Thyroid gland (tissue), 4 donors: ENCODE data around the gene LCAT.

Experiments used
- CTCF ChIP-seq, 6 experiments: fragments of 200-600 bp in 3 of 6; fragments of 450-650 bp in 3 of 6; sonication (generic) in 3 of 6; IDR thresholded peaks; one replicate each; pipeline ENCODE4 v1.5.1; 2016 to 2019; ENCODE audit warnings: antibody characterized with exemption in 6 of 6, mild to moderate bottlenecking in 2 of 6, inconsistent platforms in 1 of 6, moderate library complexity in 1 of 6
- POLR2A ChIP-seq, 2 donors: fragments of 450-650 bp; IDR thresholded peaks; one replicate each; pipeline ENCODE4 v1.6.1; 2017; ENCODE audit warnings: antibody characterized with exemption in 2 of 2, mild to moderate bottlenecking in 2 of 2, moderate library complexity in 1 of 2

GRCh38 chr16:67892899-67893742 is 50.8 kb downstream of the LCAT start, which contains the start of gene PSKH1:
- TF ChIP-seq CTCF (IDR thresholded peaks at IDR 0.05), result no peak
- peak; percentile 53 to 88 for TF ChIP-seq POLR2A (IDR thresholded peaks at IDR 0.05)
